Activated CD4-positive, alpha-beta T cell treated with anti-CD3 and anti-CD28 coated beads, Interleukin-2, amount 50 U/mL, for 48 hours (primary cell): ENCODE results near the gene PRH2.
A peak's percentile ranks its signal among the peaks of the same experiment; 100 is the strongest.

Experiments used
- DNase-seq, 2 experiments: peaks; one replicate each; pipeline ENCODE4 v3.0.0-alpha.2; 2020

PRH2 gene

GRCh38 chr12:10965476-10965875, 36.4 kb downstream of the PRH2 start:
- DNase-seq: no peak

- no peak for DNase-seq
Measured at GRCh38 chr12:10966314-10966713, 37.3 kb downstream of the PRH2 start.

DNA sequence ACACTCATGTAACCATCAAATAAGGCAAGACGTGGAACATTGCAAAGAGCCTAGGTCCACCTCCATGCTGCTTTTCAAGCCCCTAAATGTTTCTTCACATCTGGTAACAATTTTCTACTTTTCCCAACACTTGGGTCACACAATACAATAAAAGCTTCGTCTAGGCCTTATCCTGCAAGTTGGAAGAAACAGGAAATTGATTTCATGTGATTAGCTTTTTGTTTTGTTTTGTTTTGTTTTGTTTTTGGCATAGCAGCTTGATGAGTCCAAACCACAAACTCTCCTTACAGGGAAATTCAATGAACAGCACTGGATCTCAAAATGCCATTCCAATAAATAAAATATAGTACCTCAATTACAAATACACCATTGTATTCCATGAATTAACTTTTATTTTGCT, 38.4 kb downstream of the PRH2 start:
- DNase-seq: no peak

GRCh38 chr12:10968765-10969456, 39.9 kb downstream of the PRH2 start:
- no peak for DNase-seq

DNA sequence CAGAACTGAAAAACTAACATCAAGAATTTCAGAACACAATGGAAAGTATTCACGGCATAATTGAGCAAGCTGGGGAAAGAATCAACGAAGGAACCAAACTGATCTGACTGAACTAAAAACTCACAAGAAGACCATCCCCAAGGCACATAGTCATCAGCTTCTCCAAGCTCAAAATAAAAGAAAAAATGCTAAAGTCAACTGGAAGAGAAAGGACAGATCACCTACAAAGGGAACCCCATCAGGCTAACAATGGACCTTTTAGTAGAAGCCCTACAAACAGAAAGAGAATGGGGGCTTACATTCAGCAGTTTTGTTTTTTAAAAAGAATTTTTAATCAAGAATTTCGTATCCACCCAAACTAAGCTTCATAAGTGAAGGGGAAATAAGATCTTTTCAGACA, 45.9 kb downstream of the PRH2 start:
- no peak for DNase-seq

- DNase-seq: peak in 1 of 2 experiments; percentile 6
Measured at GRCh38 chr12:10982244-10982643, 53.2 kb downstream of the PRH2 start.
